Ovary (tissue), 3 donors: Measurements from ENCODE around the gene PTPRK.

Experiments used
- CTCF ChIP-seq, 3 donors: fragments of 450-650 bp in 2 of 3; fragments of 200-600 bp in 1 of 3; IDR thresholded peaks; one replicate each; pipeline versions ENCODE4 v1.5.1 to v1.8.0; 2016 to 2022; ENCODE audit warnings: antibody characterized with exemption in 3 of 3, mild to moderate bottlenecking in 1 of 3
- POLR2A ChIP-seq: fragments of 450-650 bp; IDR thresholded peaks from one replicate; pipeline ENCODE4 v1.6.1; 2017; ENCODE audit warnings: antibody characterized with exemption, mild to moderate bottlenecking, moderate library complexity
- donor health status: DM: no; HTN: no; CAD: no.

- TF ChIP-seq POLR2A (no peak), CTCF (IDR thresholded peaks at IDR 0.05) (no peak)
Measured at GRCh38 chr6:128371136-128371535, 149.3 kb downstream of the PTPRK start.
